Hypothalamus (tissue), 51 donors: ENCODE data around the gene ARHGAP24.

Source experiments
- DNase-seq, 51 donors: peaks; one replicate each; lab custom pipeline; 2025; lab: John Stamatoyannopoulos, UW

Gene ARHGAP24

DNA sequence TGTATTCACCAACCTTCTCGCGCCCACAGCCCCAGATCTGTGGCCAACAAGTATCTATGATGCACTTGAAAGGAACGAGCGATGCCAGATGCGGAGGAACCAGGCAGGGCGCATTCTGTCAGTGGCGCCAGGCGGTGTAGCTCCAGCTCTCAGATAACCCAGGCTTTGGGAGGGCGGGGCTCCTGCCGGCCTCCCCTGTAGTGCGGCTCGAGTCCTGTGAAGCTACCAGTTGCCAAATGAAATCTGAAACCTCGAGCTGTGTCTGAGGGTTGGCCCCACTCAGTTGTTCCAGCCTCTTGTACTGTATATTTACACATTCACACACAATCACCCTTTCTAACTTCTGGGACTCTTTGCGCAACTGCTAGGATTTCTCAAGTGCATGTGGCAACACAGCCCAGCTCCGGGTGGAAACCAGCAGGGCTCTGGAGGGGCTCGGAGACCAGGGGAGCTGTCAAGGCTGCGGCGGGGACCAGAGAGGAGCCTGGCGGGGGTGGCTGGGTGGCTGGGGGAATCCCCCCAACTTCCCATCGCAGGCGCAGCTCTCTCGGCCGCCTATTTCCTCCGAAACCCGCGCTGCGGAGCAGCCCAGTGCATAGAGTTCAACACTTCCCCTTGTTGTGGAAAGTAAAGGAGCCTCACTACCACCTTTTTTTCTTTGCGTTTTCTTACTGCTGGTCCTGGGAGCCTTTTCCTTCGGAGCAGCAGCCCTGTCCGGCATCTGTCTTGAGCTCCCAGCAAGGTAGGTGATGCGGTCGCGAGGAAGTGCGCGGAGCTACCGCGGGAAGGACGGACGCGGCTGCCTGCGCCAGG lies at the start of gene ARHGAP24:
Gene ARHGAP24, plus strand, starts transcription at position 333 of the 813 bp plus-strand sequence.
- DNase-seq = peak in 45 of 51 donors; percentile 3 to 74 (median 30)

DNA sequence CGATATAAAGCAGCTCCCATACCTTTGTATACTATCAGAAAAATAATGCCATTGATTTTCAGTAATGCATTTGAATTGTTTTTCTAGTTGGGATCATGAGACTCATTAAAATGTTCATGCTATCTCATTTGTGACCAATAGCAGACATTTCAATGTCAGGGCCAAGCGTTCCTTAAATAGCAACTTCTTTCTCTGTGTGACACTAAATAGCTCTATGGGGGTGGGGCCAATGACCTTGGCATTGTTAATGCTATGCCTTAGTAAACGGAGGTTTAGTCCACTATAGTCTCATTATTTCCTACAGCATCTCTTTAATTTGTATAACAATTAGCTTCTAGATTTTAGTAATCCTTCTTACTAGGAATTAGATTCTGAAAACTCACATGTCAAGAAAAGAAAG lies 48.6 kb upstream of the ARHGAP24 start:
- no peak for DNase-seq

DNA sequence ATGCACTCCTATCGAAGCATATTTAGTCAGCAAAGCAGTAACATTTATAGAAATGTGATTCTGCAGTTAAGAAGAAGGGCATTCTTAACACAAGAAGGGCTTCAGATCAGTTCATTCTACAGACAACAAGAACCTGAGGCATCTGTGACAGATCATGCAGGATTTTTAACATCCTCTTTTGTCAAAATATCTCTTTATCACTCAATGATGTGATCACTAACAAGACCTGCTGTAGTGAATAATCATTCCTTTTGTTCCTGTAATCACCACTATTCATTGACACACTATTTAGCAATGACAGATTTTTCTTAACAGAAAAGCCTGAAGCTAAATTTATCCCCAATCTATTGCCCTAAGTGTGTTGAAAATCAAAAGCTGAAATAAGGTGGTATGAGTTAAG lies 47.8 kb upstream of the ARHGAP24 start:
- DNase-seq = no peak

DNA sequence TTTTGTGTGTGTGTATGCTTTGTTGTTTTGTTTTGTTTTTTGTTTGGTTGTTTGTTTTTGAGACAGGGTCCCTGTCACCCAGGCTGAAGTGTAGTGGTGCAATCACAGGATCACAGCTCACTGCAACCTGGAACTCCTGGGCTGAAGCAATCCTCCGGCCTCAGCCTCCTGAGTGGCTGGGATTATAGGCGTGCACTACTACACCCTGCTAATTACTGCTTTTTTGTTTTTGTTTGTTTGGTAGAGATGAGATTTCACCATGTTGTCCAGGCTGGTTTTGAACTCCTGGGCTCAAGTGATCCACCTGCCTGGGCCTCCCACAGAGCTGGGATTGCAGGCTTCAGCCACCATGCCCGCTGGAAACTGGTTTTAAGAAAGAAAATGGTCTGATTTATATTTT lies 44.7 kb upstream of the ARHGAP24 start:
- no peak for DNase-seq

DNA sequence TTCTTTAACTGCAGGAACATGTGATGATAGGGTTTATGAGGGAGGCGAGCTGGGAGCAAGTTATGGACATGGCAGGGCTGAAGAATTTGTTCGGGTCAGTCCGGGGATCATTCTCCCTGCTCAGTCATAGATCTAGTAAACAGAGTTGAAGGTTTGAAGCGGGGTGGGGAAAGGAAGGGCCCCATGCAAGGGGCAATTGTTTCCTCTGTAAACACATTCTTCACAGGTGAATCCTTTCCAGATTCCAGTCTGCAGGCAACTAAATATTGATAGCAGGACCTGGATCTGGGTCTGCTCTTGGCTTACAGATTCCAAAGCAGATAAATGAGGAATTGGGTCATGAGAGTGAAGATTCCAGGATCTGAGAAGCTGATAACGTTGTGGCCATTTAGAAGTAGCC lies 44.3 kb upstream of the ARHGAP24 start:
- no peak for DNase-seq

DNA sequence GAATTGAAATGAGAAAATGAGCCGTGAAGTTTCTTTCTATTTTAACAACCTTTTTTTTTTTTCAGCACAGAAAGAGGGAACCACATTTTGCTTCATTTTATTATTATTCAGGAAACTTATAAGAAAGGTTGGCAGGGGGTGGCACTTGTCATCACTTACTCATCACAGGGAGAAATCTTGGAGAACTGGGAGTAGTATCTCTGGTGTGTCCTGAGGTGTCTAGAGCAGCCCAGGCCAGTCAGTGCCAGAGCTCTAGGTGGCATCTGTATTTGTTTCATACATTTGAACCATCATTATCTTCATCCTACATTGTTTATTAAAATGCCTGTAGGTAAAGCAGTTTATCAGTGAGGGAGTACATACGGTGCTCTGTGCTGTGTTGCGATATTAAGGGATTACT lies 43.8 kb upstream of the ARHGAP24 start:
- DNase-seq = no peak

DNA sequence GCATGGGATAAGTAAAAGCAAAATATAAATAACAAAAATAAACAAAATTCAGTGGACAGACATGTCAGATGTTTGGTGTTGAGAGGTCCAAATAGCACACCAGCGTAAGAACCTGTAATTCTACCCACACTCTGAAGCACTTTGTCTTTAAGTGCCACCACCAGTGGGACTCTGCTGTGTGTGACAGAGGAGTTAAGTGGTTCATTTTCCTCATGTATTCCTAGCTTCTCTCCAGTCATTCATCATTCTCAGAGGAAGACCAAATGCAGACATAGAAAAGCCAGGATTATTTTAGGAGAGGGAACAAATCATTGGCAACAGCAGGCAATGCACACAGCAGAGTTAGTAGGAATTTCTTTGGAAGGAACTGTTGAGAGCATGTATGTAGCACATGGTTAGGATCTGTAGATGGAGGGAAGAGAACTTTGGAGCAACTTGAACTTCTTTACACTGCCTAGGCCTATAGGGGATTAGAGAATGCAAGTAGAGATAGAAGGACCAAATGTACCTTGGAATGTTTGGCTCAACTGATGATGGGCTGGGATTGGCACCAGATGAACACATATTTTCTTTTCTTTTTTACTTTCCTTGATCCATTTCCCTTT lies 43.0 kb upstream of the ARHGAP24 start:
- no peak for DNase-seq

DNA sequence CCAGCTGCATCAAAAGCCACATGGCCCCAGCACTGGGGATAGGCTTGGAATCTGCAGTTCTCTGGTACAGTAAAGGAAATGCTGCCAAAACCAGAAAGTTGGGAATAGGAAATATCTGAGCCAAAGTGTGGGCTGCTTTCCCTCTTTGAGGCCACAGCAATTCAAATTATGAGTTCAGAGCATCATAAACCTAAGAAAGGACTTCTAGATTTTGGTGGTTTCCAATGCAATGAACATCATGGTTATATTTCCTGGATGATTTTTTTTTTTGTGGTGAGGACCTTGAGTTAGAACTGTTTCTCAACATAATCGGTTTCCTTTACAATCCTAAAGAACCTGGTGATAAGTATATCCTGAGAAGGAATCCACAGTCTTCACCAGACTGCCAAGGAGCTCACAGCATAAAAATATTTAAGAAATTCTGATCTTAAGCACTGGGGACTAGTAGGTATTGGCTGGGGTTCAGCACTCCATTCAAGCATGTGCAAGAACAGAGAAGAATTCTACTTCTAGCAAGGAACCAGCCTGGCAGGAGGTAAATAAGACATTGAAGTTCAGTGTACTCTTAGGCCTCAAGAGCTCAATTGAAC lies 29.8 kb upstream of the ARHGAP24 start:
- DNase-seq = no peak

DNA sequence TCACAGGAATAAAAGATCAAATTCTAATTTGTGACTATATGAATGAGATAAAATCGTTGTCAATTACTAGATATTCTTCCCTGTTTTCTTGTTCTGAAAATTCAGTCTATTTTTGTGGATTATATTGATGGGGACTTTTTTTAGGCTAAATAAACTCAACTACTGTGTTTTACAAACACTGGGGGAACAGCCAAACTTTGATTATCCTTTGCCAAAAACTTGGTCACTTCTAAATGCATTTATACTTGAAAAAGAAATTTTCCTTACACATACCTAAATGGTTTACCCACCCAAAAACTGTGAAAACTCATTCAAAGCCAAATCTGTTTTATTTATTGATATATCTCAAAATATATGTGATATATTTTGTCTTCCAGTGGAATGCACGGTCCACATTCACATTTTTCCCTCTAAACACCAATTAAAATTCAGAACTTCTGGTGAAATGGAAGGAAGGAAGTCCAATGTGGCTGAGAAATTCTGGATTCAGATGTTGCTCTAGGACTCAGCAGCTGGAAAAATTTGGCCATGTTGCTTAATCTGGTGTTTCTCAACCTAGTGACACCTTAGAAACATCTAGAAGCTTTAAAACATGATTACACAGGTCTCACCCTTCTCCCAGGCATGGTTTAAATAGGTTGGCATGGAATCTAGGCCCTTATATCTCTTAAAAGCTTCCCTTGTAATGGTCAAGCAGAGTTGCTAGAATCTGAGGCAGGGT lies 28.6 kb upstream of the ARHGAP24 start:
- DNase-seq = no peak

DNA sequence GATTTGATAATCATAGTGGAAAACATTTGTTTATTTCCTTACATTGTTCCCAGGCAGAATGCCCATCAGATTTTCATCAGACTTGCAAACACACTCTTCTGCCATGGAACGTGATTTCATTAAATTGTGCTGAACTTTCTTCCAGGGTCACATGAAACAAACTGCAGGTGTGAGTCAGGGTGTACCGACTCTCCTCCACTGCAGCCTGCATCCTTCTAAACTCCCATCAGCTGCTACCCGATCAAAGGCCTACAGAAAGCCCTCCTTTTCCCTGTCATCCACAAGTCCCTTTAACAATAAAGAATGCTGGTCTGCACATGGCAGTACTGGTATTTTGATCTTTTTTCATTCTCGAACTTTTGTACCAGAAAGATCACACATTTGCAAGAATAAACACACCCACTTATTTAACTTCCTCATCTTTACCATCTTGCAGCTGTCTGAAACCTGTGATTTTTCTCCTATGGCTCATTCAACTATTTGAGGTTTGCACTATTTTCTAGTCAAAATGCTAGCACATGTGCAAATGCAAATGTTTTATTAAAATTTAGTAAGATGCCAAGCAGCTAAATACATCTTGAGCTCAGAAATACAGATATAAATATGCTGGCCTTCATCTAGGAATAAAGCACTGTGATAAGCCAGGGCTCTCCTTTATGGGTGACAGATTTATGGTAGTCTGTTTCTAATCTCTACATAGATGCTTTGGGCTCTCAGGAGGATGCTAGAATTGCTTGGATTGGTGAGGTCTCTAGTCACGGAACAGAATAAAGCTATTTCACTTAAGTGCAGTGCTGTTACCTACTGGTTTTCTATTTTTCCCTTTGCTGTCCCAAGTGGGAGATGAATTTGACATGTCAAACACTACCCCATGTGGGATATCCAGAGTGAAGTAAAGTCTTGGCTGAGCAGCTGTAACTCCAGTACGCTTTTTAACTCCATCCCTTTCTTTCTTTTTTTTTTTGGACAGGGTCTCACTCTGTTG lies 25.8 kb upstream of the ARHGAP24 start:
- DNase-seq = no peak

DNA sequence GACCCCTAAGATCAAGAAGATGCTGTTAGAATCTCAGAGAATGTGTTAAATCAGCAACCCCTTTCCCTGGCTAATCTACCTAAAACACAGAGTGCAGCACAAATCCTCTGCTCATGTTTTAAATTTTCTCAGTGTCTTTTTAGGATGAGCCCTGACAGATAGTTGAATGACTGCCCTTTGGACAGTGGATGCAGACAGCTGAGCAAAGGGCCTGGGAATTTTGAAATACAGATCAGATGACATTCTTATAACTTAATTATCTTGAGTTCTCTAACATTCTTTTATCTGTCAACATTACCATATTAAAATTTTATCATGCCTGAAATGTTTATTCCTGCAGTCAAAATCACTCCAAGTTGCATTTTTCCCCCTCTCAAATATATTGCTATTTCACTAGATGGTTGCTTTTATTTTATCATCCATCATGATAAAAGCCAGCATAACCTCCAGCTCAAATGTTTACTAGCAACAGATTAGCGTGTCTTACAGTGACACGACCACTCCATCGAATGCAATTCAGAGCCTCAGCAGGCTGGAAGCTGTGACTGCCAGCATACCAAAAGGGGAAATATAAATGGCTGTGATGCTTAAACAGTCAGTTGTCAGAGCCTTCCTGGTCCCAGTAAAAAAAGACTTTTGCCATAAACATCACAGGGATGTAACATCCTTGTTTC lies 22.8 kb upstream of the ARHGAP24 start:
- no peak for DNase-seq

DNA sequence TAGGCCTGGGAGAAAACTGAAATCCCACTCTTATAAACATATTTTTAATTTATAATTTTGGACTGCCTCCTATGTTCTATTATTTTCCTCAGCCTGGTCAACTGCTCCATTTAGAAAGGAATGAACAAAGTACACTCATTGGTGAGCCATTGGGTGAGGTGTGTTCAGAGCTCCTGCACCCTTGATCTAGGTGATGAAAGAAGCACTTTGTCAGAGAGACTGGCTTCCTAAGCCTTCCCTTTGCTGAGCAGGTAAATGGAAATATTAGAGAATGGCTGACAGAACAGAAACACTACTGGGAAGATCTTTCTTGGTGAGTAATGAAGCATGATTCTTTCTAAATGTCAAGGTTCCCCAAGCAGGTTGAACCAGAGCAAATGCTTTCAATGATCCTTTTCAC lies 19.0 kb upstream of the ARHGAP24 start:
- no peak for DNase-seq

DNA sequence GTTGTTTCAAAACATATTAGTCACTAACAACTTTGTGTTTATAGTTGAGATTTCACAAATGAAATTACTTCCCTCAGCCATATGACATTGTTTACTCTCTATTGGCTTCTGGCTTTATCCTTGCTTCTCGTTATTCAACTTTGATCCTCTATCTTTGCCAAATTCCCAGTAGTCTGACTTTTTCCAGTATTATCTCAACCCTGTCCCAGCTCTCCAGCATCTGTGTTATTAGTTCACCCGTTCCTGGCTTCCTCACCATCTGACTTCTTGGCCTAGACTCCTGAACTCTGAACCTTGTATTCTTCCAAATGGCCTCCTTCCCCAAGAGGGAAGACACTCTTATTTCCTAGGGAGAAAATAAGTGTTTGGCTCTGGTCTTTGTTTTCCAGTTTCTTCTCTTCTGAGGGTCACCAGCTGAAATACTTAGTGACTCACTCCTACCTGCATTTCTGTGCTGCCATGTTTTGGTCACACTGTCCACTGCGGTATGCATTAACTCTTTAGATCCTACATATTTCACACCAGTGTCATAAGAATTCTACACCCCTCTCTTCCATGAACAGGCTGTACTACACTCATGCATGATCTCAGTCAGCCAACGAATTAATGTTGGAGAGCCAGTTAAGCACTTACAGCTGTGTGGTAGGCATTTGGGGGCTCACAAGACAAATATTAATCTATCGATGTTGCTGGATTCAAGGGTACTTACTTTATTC lies 17.0 kb upstream of the ARHGAP24 start:
- DNase-seq = no peak

DNA sequence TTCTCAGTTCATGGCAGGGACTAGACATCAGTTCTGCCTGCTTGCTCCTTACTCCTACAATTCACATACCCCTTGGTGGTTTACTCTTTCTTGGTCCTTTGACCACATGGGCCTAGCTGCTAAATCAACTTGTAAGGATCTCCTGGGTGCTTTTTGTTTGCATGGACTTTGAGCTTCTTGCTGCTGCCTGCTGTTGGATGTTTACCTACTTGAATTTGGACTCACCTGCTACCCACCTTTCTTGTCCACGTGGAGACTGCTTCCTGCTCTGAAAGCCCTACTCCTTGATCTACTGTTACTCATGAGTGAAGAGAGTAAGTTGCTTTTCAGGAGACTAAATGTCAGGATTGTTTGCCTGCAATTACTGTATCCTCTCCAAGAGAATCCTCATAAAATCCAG lies 15.2 kb upstream of the ARHGAP24 start:
- DNase-seq = no peak

DNA sequence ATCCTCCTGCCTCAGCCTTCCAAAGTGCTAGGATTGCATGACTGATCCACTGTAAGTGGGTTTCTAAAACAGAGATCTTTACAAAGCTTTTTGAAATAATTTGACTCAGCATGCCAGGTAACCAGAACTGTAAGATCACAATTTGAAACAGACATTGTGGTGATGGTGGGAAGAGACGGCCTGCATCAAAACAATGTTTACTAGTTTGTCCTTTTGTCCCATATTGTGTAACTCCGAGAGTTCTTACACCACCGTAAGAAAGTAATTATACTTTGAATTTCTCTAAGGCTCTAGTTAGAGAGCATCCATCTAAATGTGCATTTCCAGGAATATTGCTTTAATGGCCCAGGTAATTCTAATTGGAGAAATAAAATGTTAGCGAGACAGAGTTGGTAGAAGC lies 594 bp upstream of the ARHGAP24 start:
- DNase-seq = no peak

DNA sequence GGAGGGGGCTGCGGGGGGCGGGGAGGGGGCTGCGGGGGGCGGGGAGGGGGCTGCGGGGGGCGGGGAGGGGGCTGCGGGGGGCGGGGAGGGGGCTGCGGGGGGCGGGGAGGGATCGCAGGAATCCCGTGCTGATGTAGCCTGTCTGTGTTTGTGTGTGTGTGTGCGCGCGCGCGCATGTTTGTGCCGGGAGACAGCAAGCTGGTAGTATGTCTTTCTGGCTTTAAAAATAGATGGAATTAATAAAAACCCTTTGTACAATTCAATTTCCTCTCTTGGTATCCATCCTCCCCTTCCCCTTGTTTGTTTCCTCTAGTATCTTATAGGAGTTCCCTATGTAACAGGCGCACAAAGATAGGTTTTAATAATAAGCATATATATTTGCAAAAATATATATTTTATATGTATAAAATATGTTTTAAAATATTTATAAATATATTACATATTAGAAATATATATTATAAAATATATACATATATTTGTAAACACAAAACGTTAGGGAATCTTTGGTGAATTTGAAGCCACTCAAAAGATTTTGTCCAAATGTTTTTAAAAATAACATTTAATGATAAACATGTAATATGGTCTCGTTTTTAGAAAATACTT lies 782 bp downstream of the ARHGAP24 start:
- peak in 3 of 51 donors; percentile 3 to 24 (median 13) for DNase-seq

DNA sequence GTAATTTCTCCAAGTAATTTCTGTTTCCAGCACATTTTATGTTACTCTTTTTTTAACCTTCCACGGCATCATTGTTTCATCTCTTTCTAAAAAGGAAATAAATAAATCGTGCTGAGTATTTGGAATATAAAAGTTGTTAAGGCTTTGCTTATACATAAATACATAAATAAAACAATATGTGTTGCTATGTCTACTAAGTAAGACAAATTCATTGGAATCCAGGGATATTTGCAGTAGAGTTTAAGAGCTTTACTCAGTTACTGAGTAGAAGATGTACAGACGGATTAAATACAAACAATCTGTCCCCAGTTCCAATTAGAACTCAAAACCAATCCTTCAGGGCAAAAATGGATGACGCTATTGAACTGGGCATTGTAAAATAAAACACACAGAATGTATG lies 1.4 kb downstream of the ARHGAP24 start:
- DNase-seq = no peak

DNA sequence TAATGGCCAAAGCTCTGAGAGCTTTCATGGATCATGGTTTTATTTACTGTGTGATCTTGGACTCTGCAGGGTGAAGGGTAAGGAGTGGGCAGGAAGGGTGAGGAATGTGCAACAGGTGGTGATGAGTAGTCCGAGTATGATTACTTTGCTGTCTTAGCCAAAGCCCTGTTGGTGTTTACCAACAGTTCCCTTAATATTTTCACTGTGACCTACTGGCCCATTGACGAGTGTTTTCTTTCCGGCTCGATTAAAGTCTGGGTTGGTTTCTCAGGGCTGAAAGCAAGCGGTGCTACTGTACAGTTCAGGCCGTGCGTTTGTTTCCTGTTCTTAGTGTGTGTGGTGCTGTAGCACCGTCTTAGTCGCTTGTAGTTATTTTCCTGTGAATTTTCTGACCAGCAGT lies 2.6 kb downstream of the ARHGAP24 start:
- no peak for DNase-seq

DNA sequence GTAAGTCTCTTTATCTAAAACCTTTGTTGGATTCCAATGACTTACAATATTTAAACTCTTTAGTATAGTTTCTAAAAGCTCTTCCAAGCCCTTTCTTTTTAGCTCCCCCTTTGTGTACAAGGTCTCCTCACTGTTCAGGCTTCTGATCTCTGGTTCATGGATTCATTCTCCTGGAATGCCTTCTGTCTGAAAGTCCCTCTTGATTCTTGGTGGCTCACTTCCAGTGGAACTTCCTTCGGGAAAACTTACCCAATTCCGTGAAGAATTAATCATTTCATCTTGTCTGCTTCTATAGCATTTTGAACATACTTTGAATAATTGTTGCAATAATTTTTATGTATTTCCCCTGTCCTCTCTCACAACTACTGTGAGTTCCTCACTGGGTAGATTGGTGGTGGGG lies 3.6 kb downstream of the ARHGAP24 start:
- DNase-seq = no peak
